A549 (cell line): ENCODE measurements around the gene SHC2. TPM values are rescaled to one million over a fixed set of nuclear protein-coding genes. Genes with fewer than 3 reads are reported as not detected.

Experiments used
- ATAC-seq, 2 experiments: fragments of 200-7000 bp in 1 of 2; fragments of >200 bp in 1 of 2; cut with Nextera tagmentation in 1 of 2; cut with Tn5 transposase in 1 of 2; 3 replicates each; pipeline versions ENCODE4 v1.8.0 to v1.9.1; 2018 to 2020; ENCODE audit warnings: mild to moderate bottlenecking in 1 of 2, moderate library complexity in 1 of 2
- CTCF ChIA-PET: fragments of 300-600 bp; sonication (Branson Sonifier 250); formaldehyde crosslinking; extraction: SDS; loops from one replicate; lab custom pipeline; 2021; ENCODE audit warnings: antibody characterized with exemption, inconsistent platforms; lab: Yijun Ruan, JAX
- POLR2A ChIA-PET: fragments of 350-600 bp; formaldehyde crosslinking; extraction: SDS; loops from one replicate; lab custom pipeline; 2021; ENCODE audit warnings: antibody characterized with exemption, inconsistent platforms; lab: Yijun Ruan, JAX
- DNase-seq, 2 experiments: peaks; one replicate each; pipeline versions ENCODE4 v3.0.0 to v3.0.0-alpha.2; 2011 to 2016; ENCODE audit warnings: low read depth in 1 of 2, low spot score in 1 of 2
- FAIRE-seq: peaks from 2 replicates; lab custom pipeline; 2011; peaks lifted over from hg19 to GRCh38; lab: Jason Lieb, UNC
- H3K27ac ChIP-seq, 2 experiments: fragments of >200 bp; sonication (Bioruptor Twin); formaldehyde crosslinking; 3 replicates each; pipeline ENCODE4 v1.5.1; 2016 to 2017
- H3K4me1 ChIP-seq: fragments of >200 bp; sonication (Bioruptor Twin); formaldehyde crosslinking; 3 replicates; pipeline ENCODE4 v1.6.1; 2016
- H3K4me2 ChIP-seq: fragments of >200 bp; sonication (Bioruptor Twin); formaldehyde crosslinking; 3 replicates; pipeline ENCODE4 v1.6.1; 2016
- H3K4me3 ChIP-seq: fragments of >200 bp; sonication (Bioruptor Twin); formaldehyde crosslinking; 3 replicates; pipeline ENCODE4 v1.5.1; 2016
- H3K9me3 ChIP-seq: fragments of >200 bp; sonication (Bioruptor Twin); formaldehyde crosslinking; 3 replicates; pipeline ENCODE4 v1.6.1; 2016
- BCL3 ChIP-seq: fragments of >200 bp; sonication (Bioruptor Twin); formaldehyde crosslinking; IDR thresholded peaks from 3 replicates; pipeline ENCODE4 v1.6.1; 2016
- CHD4 ChIP-seq: fragments of 200-600 bp; sonication (generic); IDR thresholded peaks from 2 replicates; pipeline ENCODE4 v1.6.1; 2016; ENCODE audit warnings: antibody characterized with exemption, mild to moderate bottlenecking, borderline replicate concordance
- CTCF ChIP-seq: fragments of >200 bp; sonication (Bioruptor Twin); formaldehyde crosslinking; IDR thresholded peaks from 3 replicates; pipeline ENCODE4 v1.5.1; 2016
- EHF ChIP-seq: fragments of 250-450 bp; sonication (Bioruptor Pico); IDR thresholded peaks from 2 replicates; pipeline ENCODE4 v1.5.0; 2020; ENCODE audit warnings: mild to moderate bottlenecking
- EHMT2 ChIP-seq: fragments of 200-600 bp; sonication (generic); IDR thresholded peaks from 2 replicates; pipeline ENCODE4 v1.6.1; 2016; ENCODE audit warnings: antibody characterized with exemption, low read depth, mild to moderate bottlenecking, moderate library complexity
- ELK1 ChIP-seq: fragments of 150-350 bp; IDR thresholded peaks from 2 replicates; pipeline ENCODE4 v1.6.1; 2014; ENCODE audit warnings: low read depth, mild to moderate bottlenecking, low read length
- EP300 ChIP-seq, 2 experiments: fragments of >200 bp; sonication (Bioruptor Twin); formaldehyde crosslinking; IDR thresholded peaks; 2 replicates in 1 of 2; 3 replicates in 1 of 2; pipeline ENCODE4 v1.6.1; 2016 to 2017
- FOSL2 ChIP-seq, 2 experiments: fragments of 450-650 bp in 1 of 2; fragments of >200 bp in 1 of 2; sonication (Bioruptor Twin) in 1 of 2; formaldehyde crosslinking; IDR thresholded peaks; 2 replicates each; pipeline versions ENCODE4 v1.5.0 to v1.6.1; 2016 to 2020; ENCODE audit warnings: mild to moderate bottlenecking in 1 of 2, moderate library complexity in 1 of 2
- HDAC2 ChIP-seq: fragments of 200-600 bp; sonication (generic); IDR thresholded peaks from 2 replicates; pipeline ENCODE4 v1.6.1; 2016
- HEYL ChIP-seq: fragments of 250-450 bp; sonication (Bioruptor Pico); IDR thresholded peaks from 2 replicates; pipeline ENCODE4 v1.8.0; 2021; ENCODE audit warnings: mild to moderate bottlenecking, moderate library complexity
- HMGXB4 ChIP-seq: fragments of 250-450 bp; sonication (Bioruptor Pico); IDR thresholded peaks from 2 replicates; pipeline ENCODE4 v1.5.0; 2021; ENCODE audit warnings: mild to moderate bottlenecking, moderate library complexity, borderline replicate concordance
- HOXA7 ChIP-seq: fragments of 250-450 bp; sonication (Bioruptor Pico); IDR thresholded peaks from 2 replicates; pipeline ENCODE4 v1.5.0; 2020; ENCODE audit warnings: mild to moderate bottlenecking, moderate library complexity
- MAFK ChIP-seq: fragments of 450-650 bp; IDR thresholded peaks from 2 replicates; pipeline ENCODE4 v1.6.1; 2014; ENCODE audit not compliant: partially characterized antibody
- NFE2L2 ChIP-seq: fragments of 150-350 bp; conservative IDR thresholded peaks from 2 replicates; pipeline ENCODE4 v1.6.1; 2014; ENCODE audit warnings: low read length
- NPAS2 ChIP-seq: fragments of 250-450 bp; sonication (Bioruptor Pico); IDR thresholded peaks from 2 replicates; pipeline ENCODE4 v1.8.0; 2022; ENCODE audit warnings: mild to moderate bottlenecking, moderate library complexity, borderline replicate concordance
- NR3C1 ChIP-seq: fragments of >200 bp; sonication (Bioruptor Twin); formaldehyde crosslinking; IDR thresholded peaks from 3 replicates; pipeline ENCODE4 v1.6.1; 2017
- POLR2A ChIP-seq: IDR thresholded peaks from 2 replicates; pipeline ENCODE4 v1.6.1; 2012; ENCODE audit warnings: mild to moderate bottlenecking, low read length
- RCOR1 ChIP-seq: fragments of 150-350 bp; IDR thresholded peaks from 2 replicates; pipeline ENCODE4 v1.6.1; 2014; ENCODE audit warnings: antibody characterized with exemption, low read length, low read depth
- REST ChIP-seq: fragments of 200-600 bp; sonication (generic); IDR thresholded peaks from 2 replicates; pipeline ENCODE4 v1.6.1; 2016; ENCODE audit warnings: antibody characterized with exemption, mild to moderate bottlenecking, moderate library complexity
- SMC3 ChIP-seq: fragments of >200 bp; sonication (Bioruptor Twin); formaldehyde crosslinking; IDR thresholded peaks from 3 replicates; pipeline ENCODE4 v1.6.1; 2018; ENCODE audit warnings: inconsistent platforms
- SREBF2 ChIP-seq: fragments of 450-650 bp; IDR thresholded peaks from 2 replicates; pipeline ENCODE4 v1.6.1; 2014; ENCODE audit warnings: mild to moderate bottlenecking, moderate library complexity
- TFCP2L1 ChIP-seq: fragments of 250-450 bp; sonication (Bioruptor Pico); IDR thresholded peaks from 2 replicates; pipeline ENCODE4 v1.5.0; 2021; ENCODE audit warnings: mild to moderate bottlenecking
- USF2 ChIP-seq: fragments of 450-650 bp; IDR thresholded peaks from 2 replicates; pipeline ENCODE4 v1.6.1; 2014; ENCODE audit warnings: antibody characterized with exemption
- ZSCAN20 ChIP-seq: fragments of 250-450 bp; sonication (Bioruptor Pico); IDR thresholded peaks from 2 replicates; pipeline ENCODE4 v1.8.0; 2022; ENCODE audit warnings: mild to moderate bottlenecking, moderate library complexity
- WGBS: methylation state at CpG from one replicate; pipeline ENCODE4 v1.1.6; 2017; ENCODE audit errors: missing lambda C conversion rate; 5-methylcytosine and 5-hydroxymethylcytosine counted together
- polyA plus RNA-seq, 4 experiments: library from polyadenylated mRNA; depleted of rRNA in 3 of 4; stranded (reverse); fragments of >200 nt; fragmentation: RNase III in 1 of 4; extraction: RNeasy Plus Mini Kit Qiagen cat#74134 plus additional on column Dnase treatment in 1 of 4; gene quantifications; 2 replicates in 3 of 4; 3 replicates in 1 of 4; pipeline ENCODE4 v1.2.3, GENCODE V29; 2011 to 2017

SHC2 gene
- polyA plus RNA-seq, 2 of the 4 experiments (the other 2 are of a cell fraction), result 0.36 to 0.58 TPM

- ChIA-PET CTCF (no interaction called here), POLR2A (no interaction called here)
- 52% methylated on average over 5 of the region's 9 CpGs for WGBS
- Histone ChIP-seq H3K4me2 (no peak overlapping the region), H3K4me1 (peaks cover 9% of the 10 kb centered on the region; the same call in 1 of the 3 replicates), H3K27ac (no peak overlapping the region), H3K4me3 (no peak overlapping the region), H3K9me3 (no peaks in the 10 kb centered on the region)
- no peak for DNase-seq
- no peak for FAIRE-seq
- TF ChIP-seq EHMT2, result no peak
- no peak for TF ChIP-seq NR3C1
- TF ChIP-seq HOXA7 (CRISPR knock-in tag), result no peak
- no peak for TF ChIP-seq ELK1
- no peak for TF ChIP-seq CHD4
- no peak for ATAC-seq
Observed at GRCh38 chr19:464208-464545, 3.3 kb upstream of the SHC2 start.

- POLR2A ChIA-PET, result no interaction called here
- CTCF ChIA-PET, result no interaction called here
- H3K4me1 ChIP-seq, result peaks cover 9% of the 10 kb centered on the region; the same call in 1 of the 3 replicates
- WGBS, result 87% methylated on average over 3 of the region's 35 CpGs
- TF ChIP-seq EHMT2 (no peak), RCOR1 (no peak), EP300 (IDR thresholded peaks at IDR 0.05) (no peak), CTCF (no peak), ZSCAN20 (no peak), POLR2A (no peak), SMC3 (no peak), NPAS2 (no peak), FOSL2 (IDR thresholded peaks at IDR 0.05) (no peak), FOSL2 (CRISPR knock-in tag; IDR thresholded peaks at IDR 0.05) (no peak), HDAC2 (no peak), REST (no peak), MAFK (no peak), TFCP2L1 (CRISPR knock-in tag) (no peak), BCL3 (no peak), HEYL (CRISPR knock-in tag) (no peak), HMGXB4 (no peak), EHF (CRISPR knock-in tag) (no peak), SREBF2 (no peak), NFE2L2 (no peak), USF2 (no peak)
- H3K4me3 ChIP-seq, result no peak overlapping the region
- ATAC-seq, result peak in 1 of 2 experiments; percentile 27; a peak in 3 of 6 replicates
- no peak overlapping the region for H3K4me2 ChIP-seq
- DNase-seq, result no peak
- no peak overlapping the region for H3K27ac ChIP-seq
- H3K9me3 ChIP-seq, result no peaks in the 10 kb centered on the region
- FAIRE-seq, result no peak
Observed at GRCh38 chr19:463483-464207, 2.8 kb upstream of the SHC2 start.
